ENCODE data around the gene OTOGL. TPM values are rescaled to one million over a fixed set of nuclear protein-coding genes. Genes with fewer than 3 reads are reported as not detected.

Gene OTOGL
- total RNA-seq, 1 donor from 2014 or later, result 0.21 TPM

GRCh38 chr12:80325167-80325959 lies 226.0 kb downstream of the OTOGL start:
- H3K27ac Mint-ChIP-seq, result no peak overlapping the region
- H3K4me3 Mint-ChIP-seq, result no peak overlapping the region
- intact Hi-C loops (cut with micrococcal nuclease), result no loop called here
- H3K4me1 Mint-ChIP-seq (ENCODE audit: low read depth), result no peaks in the 10 kb centered on the region
- H3K9me3 Mint-ChIP-seq, result no peaks in the 10 kb centered on the region
- H3K27me3 Mint-ChIP-seq (ENCODE audit: insufficient read depth), result no peaks in the 10 kb centered on the region
- no peak for DNase-seq (ENCODE audit: low spot score)
- H3K36me3 Mint-ChIP-seq (ENCODE audit: low read depth), result no peaks in the 10 kb centered on the region

- H3K27me3 Mint-ChIP-seq (ENCODE audit: insufficient read depth), result no peaks in the 10 kb centered on the region
- H3K27ac Mint-ChIP-seq, result no peak overlapping the region
- H3K9me3 Mint-ChIP-seq, result no peaks in the 10 kb centered on the region
- H3K36me3 Mint-ChIP-seq (ENCODE audit: low read depth), result no peaks in the 10 kb centered on the region
- intact Hi-C loops (cut with micrococcal nuclease), result no loop called here
- no peaks in the 10 kb centered on the region for H3K4me1 Mint-ChIP-seq (ENCODE audit: low read depth)
- DNase-seq (ENCODE audit: low spot score), result no peak
- no peak overlapping the region for H3K4me3 Mint-ChIP-seq
These were observed 233.5 kb downstream of the OTOGL start for GRCh38 chr12:80332827-80333226.

- Mint-ChIP-seq H3K9me3 (peaks cover 12% of the 10 kb centered on the region), H3K4me1 (ENCODE audit: low read depth) (no peaks in the 10 kb centered on the region), H3K27me3 (ENCODE audit: insufficient read depth) (no peaks in the 10 kb centered on the region), H3K27ac (no peak overlapping the region), H3K4me3 (no peak overlapping the region), H3K36me3 (ENCODE audit: low read depth) (no peaks in the 10 kb centered on the region)
- intact Hi-C loops (cut with micrococcal nuclease), result no loop called here
- no peak for DNase-seq (ENCODE audit: low spot score)
These were observed 253.1 kb downstream of the OTOGL start for GRCh38 chr12:80352474-80352873.

- no peak for DNase-seq (ENCODE audit: low spot score)
- Mint-ChIP-seq H3K27ac (no peak overlapping the region), H3K36me3 (ENCODE audit: low read depth) (no peaks in the 10 kb centered on the region), H3K4me1 (ENCODE audit: low read depth) (no peaks in the 10 kb centered on the region), H3K9me3 (peaks cover 12% of the 10 kb centered on the region), H3K4me3 (no peak overlapping the region), H3K27me3 (ENCODE audit: insufficient read depth) (no peaks in the 10 kb centered on the region)
- intact Hi-C loops (cut with micrococcal nuclease), result no loop called here
These were observed 253.9 kb downstream of the OTOGL start for GRCh38 chr12:80353254-80353653.

- H3K27ac Mint-ChIP-seq, result no peak overlapping the region
- no peaks in the 10 kb centered on the region for H3K27me3 Mint-ChIP-seq (ENCODE audit: insufficient read depth)
- no peaks in the 10 kb centered on the region for H3K36me3 Mint-ChIP-seq (ENCODE audit: low read depth)
- intact Hi-C loops (cut with micrococcal nuclease), result no loop called here
- H3K4me3 Mint-ChIP-seq, result no peak overlapping the region
- H3K4me1 Mint-ChIP-seq (ENCODE audit: low read depth), result no peaks in the 10 kb centered on the region
- no peak for DNase-seq (ENCODE audit: low spot score)
- peaks cover 2% of the 10 kb centered on the region for H3K9me3 Mint-ChIP-seq
These were observed 256.8 kb downstream of the OTOGL start for GRCh38 chr12:80356097-80356496.

GRCh38 chr12:80359703-80360102 lies 260.4 kb downstream of the OTOGL start:
- intact Hi-C loops (cut with micrococcal nuclease), result no loop called here
- Mint-ChIP-seq H3K27ac (no peak overlapping the region), H3K27me3 (ENCODE audit: insufficient read depth) (no peaks in the 10 kb centered on the region), H3K9me3 (peaks cover 2% of the 10 kb centered on the region), H3K4me1 (ENCODE audit: low read depth) (no peaks in the 10 kb centered on the region), H3K4me3 (no peak overlapping the region), H3K36me3 (ENCODE audit: low read depth) (no peaks in the 10 kb centered on the region)
- DNase-seq (ENCODE audit: low spot score), result no peak

- Mint-ChIP-seq H3K27me3 (ENCODE audit: insufficient read depth) (no peaks in the 10 kb centered on the region), H3K27ac (no peak overlapping the region), H3K4me3 (no peak overlapping the region), H3K36me3 (ENCODE audit: low read depth) (no peaks in the 10 kb centered on the region), H3K9me3 (no peaks in the 10 kb centered on the region), H3K4me1 (ENCODE audit: low read depth) (no peaks in the 10 kb centered on the region)
- intact Hi-C loops (cut with micrococcal nuclease), result no loop called here
- DNase-seq (ENCODE audit: low spot score), result no peak
These were observed 264.7 kb downstream of the OTOGL start for GRCh38 chr12:80364056-80364455.

GRCh38 chr12:80373666-80374065 lies 274.3 kb downstream of the OTOGL start:
- Mint-ChIP-seq H3K36me3 (ENCODE audit: low read depth) (no peaks in the 10 kb centered on the region), H3K9me3 (no peaks in the 10 kb centered on the region), H3K4me1 (ENCODE audit: low read depth) (no peaks in the 10 kb centered on the region), H3K4me3 (no peak overlapping the region), H3K27ac (no peak overlapping the region), H3K27me3 (ENCODE audit: insufficient read depth) (no peaks in the 10 kb centered on the region)
- DNase-seq (ENCODE audit: low spot score), result no peak
- intact Hi-C loops (cut with micrococcal nuclease), result no loop called here

- Mint-ChIP-seq H3K4me1 (ENCODE audit: low read depth) (no peaks in the 10 kb centered on the region), H3K36me3 (ENCODE audit: low read depth) (no peaks in the 10 kb centered on the region), H3K27ac (no peak overlapping the region), H3K4me3 (no peak overlapping the region), H3K9me3 (no peaks in the 10 kb centered on the region), H3K27me3 (ENCODE audit: insufficient read depth) (no peaks in the 10 kb centered on the region)
- intact Hi-C loops (cut with micrococcal nuclease), result no loop called here
- no peak for DNase-seq (ENCODE audit: low spot score)
These were observed 275.3 kb downstream of the OTOGL start for GRCh38 chr12:80374615-80375014.

- DNase-seq (ENCODE audit: low spot score), result no peak
- intact Hi-C loops (cut with micrococcal nuclease), result no loop called here
These were observed 277.9 kb downstream of the OTOGL start for GRCh38 chr12:80377140-80377794.

GRCh38 chr12:80381121-80381520 lies 281.8 kb downstream of the OTOGL start:
- H3K4me3 Mint-ChIP-seq, result no peak overlapping the region
- no peaks in the 10 kb centered on the region for H3K27me3 Mint-ChIP-seq (ENCODE audit: insufficient read depth)
- peaks cover 3% of the 10 kb centered on the region for H3K9me3 Mint-ChIP-seq
- no peaks in the 10 kb centered on the region for H3K36me3 Mint-ChIP-seq (ENCODE audit: low read depth)
- no peaks in the 10 kb centered on the region for H3K4me1 Mint-ChIP-seq (ENCODE audit: low read depth)
- no peak overlapping the region for H3K27ac Mint-ChIP-seq
- intact Hi-C loops (cut with micrococcal nuclease), result no loop called here
- no peak for DNase-seq (ENCODE audit: low spot score)

More at GRCh38 chr12:80377140-80377794, 277.9 kb downstream of the OTOGL start:
- Mint-ChIP-seq H3K9me3 (no peaks in the 10 kb centered on the region), H3K4me3 (no peak overlapping the region), H3K36me3 (ENCODE audit: low read depth) (no peaks in the 10 kb centered on the region), H3K27me3 (ENCODE audit: insufficient read depth) (no peaks in the 10 kb centered on the region), H3K4me1 (ENCODE audit: low read depth) (no peaks in the 10 kb centered on the region), H3K27ac (no peak overlapping the region)

- intact Hi-C loops (cut with micrococcal nuclease), result no loop called here
- no peak overlapping the region for H3K27ac Mint-ChIP-seq
- DNase-seq (ENCODE audit: low spot score), result no peak
- no peaks in the 10 kb centered on the region for H3K27me3 Mint-ChIP-seq (ENCODE audit: insufficient read depth)
- no peaks in the 10 kb centered on the region for H3K36me3 Mint-ChIP-seq (ENCODE audit: low read depth)
- no peaks in the 10 kb centered on the region for H3K4me1 Mint-ChIP-seq (ENCODE audit: low read depth)
- H3K4me3 Mint-ChIP-seq, result no peak overlapping the region
- peaks cover 3% of the 10 kb centered on the region for H3K9me3 Mint-ChIP-seq
These were observed 282.9 kb downstream of the OTOGL start for GRCh38 chr12:80382254-80382653.

GRCh38 chr12:80400571-80400991 lies 301.2 kb downstream of the OTOGL start:
- no peak for DNase-seq (ENCODE audit: low spot score)
- intact Hi-C loops (cut with micrococcal nuclease), result no loop called here
- no peak overlapping the region for H3K27ac Mint-ChIP-seq
- H3K4me3 Mint-ChIP-seq, result no peak overlapping the region
- H3K4me1 Mint-ChIP-seq (ENCODE audit: low read depth), result no peaks in the 10 kb centered on the region
- no peaks in the 10 kb centered on the region for H3K9me3 Mint-ChIP-seq
- peaks cover 3% of the 10 kb centered on the region for H3K27me3 Mint-ChIP-seq (ENCODE audit: insufficient read depth)
- no peaks in the 10 kb centered on the region for H3K36me3 Mint-ChIP-seq (ENCODE audit: low read depth)
